Measurements from ENCODE around the gene PDE7B.
"Not testable (repeated sequence)": the region's sequence is repeated elsewhere in the genome, so short reads cannot be mapped to it uniquely, and the experiment has no call there.

PDE7B gene

GRCh38 chr6:136102991-136103688 is 251.6 kb downstream of the PDE7B start:
- TF ChIP-seq, protein P1, sequence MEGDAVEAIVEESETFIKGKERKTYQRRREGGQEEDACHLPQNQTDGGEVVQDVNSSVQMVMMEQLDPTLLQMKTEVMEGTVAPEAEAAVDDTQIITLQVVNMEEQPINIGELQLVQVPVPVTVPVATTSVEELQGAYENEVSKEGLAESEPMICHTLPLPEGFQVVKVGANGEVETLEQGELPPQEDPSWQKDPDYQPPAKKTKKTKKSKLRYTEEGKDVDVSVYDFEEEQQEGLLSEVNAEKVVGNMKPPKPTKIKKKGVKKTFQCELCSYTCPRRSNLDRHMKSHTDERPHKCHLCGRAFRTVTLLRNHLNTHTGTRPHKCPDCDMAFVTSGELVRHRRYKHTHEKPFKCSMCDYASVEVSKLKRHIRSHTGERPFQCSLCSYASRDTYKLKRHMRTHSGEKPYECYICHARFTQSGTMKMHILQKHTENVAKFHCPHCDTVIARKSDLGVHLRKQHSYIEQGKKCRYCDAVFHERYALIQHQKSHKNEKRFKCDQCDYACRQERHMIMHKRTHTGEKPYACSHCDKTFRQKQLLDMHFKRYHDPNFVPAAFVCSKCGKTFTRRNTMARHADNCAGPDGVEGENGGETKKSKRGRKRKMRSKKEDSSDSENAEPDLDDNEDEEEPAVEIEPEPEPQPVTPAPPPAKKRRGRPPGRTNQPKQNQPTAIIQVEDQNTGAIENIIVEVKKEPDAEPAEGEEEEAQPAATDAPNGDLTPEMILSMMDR (IDR thresholded peaks at IDR 0.05; ENCODE audit: borderline replicate concordance, insufficient read depth, low read depth, low read length): no peak

GRCh38 chr6:136103763-136104311 is 252.3 kb downstream of the PDE7B start:
- H3K4me3 ChIP-seq (ENCODE audit: low read depth, low read length): no peak overlapping the region

More at GRCh38 chr6:136102991-136103688, 251.6 kb downstream of the PDE7B start:
- H3K4me3 ChIP-seq (ENCODE audit: low read depth, low read length): no peak overlapping the region

GRCh38 chr6:136104556-136104955 is 253.1 kb downstream of the PDE7B start:
- no peak overlapping the region for H3K4me3 ChIP-seq (ENCODE audit: low read depth, low read length)
- TF ChIP-seq, protein P1 (IDR thresholded peaks at IDR 0.05; ENCODE audit: borderline replicate concordance, insufficient read depth, low read depth, low read length): no peak

More at GRCh38 chr6:136103763-136104311, 252.3 kb downstream of the PDE7B start:
- TF ChIP-seq, protein P1 (IDR thresholded peaks at IDR 0.05; ENCODE audit: borderline replicate concordance, insufficient read depth, low read depth, low read length): no peak

GRCh38 chr6:136105797-136106196 is 254.3 kb downstream of the PDE7B start:
- not testable (repeated sequence) for H3K4me3 ChIP-seq (ENCODE audit: low read depth, low read length)

- TF ChIP-seq, protein P1 (IDR thresholded peaks at IDR 0.05; ENCODE audit: borderline replicate concordance, insufficient read depth, low read depth, low read length): no peak
- H3K4me3 ChIP-seq (ENCODE audit: low read depth, low read length): no peak overlapping the region
Measured at GRCh38 chr6:136108361-136108945, 257.0 kb downstream of the PDE7B start.

GRCh38 chr6:136111831-136112230 is 260.3 kb downstream of the PDE7B start:
- H3K4me3 ChIP-seq (ENCODE audit: low read depth, low read length): no peak overlapping the region
- TF ChIP-seq, protein P1 (IDR thresholded peaks at IDR 0.05; ENCODE audit: borderline replicate concordance, insufficient read depth, low read depth, low read length): no peak

DNA sequence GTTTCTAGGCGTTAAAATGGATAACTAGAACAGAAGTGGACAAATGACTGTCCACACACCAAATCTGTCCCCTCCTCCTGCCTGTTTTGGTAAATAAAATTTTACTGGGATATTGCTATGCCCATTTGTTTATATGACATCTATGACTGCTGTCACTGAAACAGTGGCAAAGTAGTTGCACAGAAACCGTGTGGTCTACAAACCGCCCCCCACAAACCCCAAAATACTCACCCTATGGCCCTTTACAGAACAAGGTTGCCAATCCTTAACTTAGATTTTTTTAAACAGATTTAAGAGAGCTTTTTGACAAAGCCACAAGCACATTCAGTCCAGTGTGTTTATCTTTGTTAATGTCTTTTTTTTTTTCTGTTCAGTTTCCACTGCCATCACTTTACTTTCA is 260.8 kb downstream of the PDE7B start:
- H3K4me3 ChIP-seq (ENCODE audit: low read depth, low read length): no peak overlapping the region

More for the DNA sequence above, 260.8 kb downstream of the PDE7B start:
- TF ChIP-seq, protein P1 (IDR thresholded peaks at IDR 0.05; ENCODE audit: borderline replicate concordance, insufficient read depth, low read depth, low read length): no peak

All from GM12875 (cell line).